IMR-90 (cell line): Measurements from ENCODE around the gene OR10D3. TPM values are rescaled to one million over a fixed set of nuclear protein-coding genes. Genes with fewer than 3 reads are reported as not detected.

Experiments
- ATAC-seq: fragments of 200-7000 bp; cut with Tn5 transposase; 2 replicates; pipeline ENCODE4 v1.9.1; 2020; ENCODE audit warnings: low read depth, mild to moderate bottlenecking, moderate library complexity
- BruUV-seq: library from RNA; stranded (reverse); fragments of 400-500 nt; replicated peaks from 2 replicates; lab custom pipeline; 2021; lab: Mats Ljungman, UMichigan
- CTCF ChIA-PET: fragments of 300-600 bp; formaldehyde crosslinking; extraction: SDS; loops from one replicate; lab custom pipeline; 2021; ENCODE audit warnings: antibody characterized with exemption; lab: Yijun Ruan, JAX
- POLR2A ChIA-PET: fragments of 300-600 bp; sonication (Branson Sonifier 250); formaldehyde crosslinking; loops from one replicate; lab custom pipeline; 2022; ENCODE audit warnings: antibody characterized with exemption; ENCODE audit not compliant: unreplicated experiment; lab: Charles Lee
- DNase-seq: peaks from one replicate; pipeline ENCODE4 v3.0.0; 2013
- H2AFZ ChIP-seq: replicated peaks from 2 replicates; pipeline ENCODE3; 2013; ENCODE audit warnings: low read length, mild to moderate bottlenecking; ENCODE audit not compliant: poor library complexity
- H2AK5ac ChIP-seq: 2 replicates; pipeline ENCODE4 v1.6.1; 2013; ENCODE audit warnings: low read depth, low read length, inconsistent platforms
- H2AK9ac ChIP-seq: replicated peaks from 2 replicates; pipeline ENCODE3; 2013; ENCODE audit warnings: mild to moderate bottlenecking, low read depth, low read length, moderate library complexity; ENCODE audit not compliant: poor library complexity
- H2BK120ac ChIP-seq: 2 replicates; pipeline ENCODE4 v1.6.1; 2013; ENCODE audit warnings: low read depth, low read length, inconsistent platforms
- H2BK15ac ChIP-seq: 3 replicates; pipeline ENCODE4 v1.6.1; 2013; ENCODE audit warnings: low read depth, low read length, inconsistent platforms
- H2BK20ac ChIP-seq: 2 replicates; pipeline ENCODE4 v1.6.1; 2013; ENCODE audit warnings: low read depth, mild to moderate bottlenecking, inconsistent platforms, low read length, moderate library complexity
- H2BK5ac ChIP-seq: 2 replicates; pipeline ENCODE4 v1.6.1; 2013; ENCODE audit warnings: mild to moderate bottlenecking, low read depth, low read length, inconsistent platforms; ENCODE audit not compliant: poor library complexity, severe bottlenecking
- H3K14ac ChIP-seq: replicated peaks from 2 replicates; pipeline ENCODE4 v1.6.1; 2013; ENCODE audit warnings: low read depth, low read length, inconsistent platforms
- H3K18ac ChIP-seq: 2 replicates; pipeline ENCODE4 v1.6.1; 2013; ENCODE audit warnings: low read depth, low read length, control low read depth
- H3K23ac ChIP-seq: 2 replicates; pipeline ENCODE4 v1.6.1; 2013; ENCODE audit warnings: low read depth, low read length, inconsistent platforms
- H3K27ac ChIP-seq: 2 replicates; pipeline ENCODE4 v1.5.1; 2013; ENCODE audit warnings: mild to moderate bottlenecking, control low read depth, low read length; ENCODE audit not compliant: insufficient read depth
- H3K27me3 ChIP-seq: 2 replicates; pipeline ENCODE4 v1.6.1; 2013; ENCODE audit warnings: low read length; ENCODE audit not compliant: control insufficient read depth, insufficient read depth
- H3K36me3 ChIP-seq: 2 replicates; pipeline ENCODE4 v1.6.1; 2013; ENCODE audit warnings: low read length, mixed read lengths; ENCODE audit not compliant: control insufficient read depth, insufficient read depth
- H3K4ac ChIP-seq: 2 replicates; pipeline ENCODE4 v1.6.1; 2013; ENCODE audit warnings: low read depth, low read length, inconsistent platforms
- H3K4me1 ChIP-seq: 2 replicates; pipeline ENCODE4 v1.6.1; 2013; ENCODE audit warnings: low read length, mixed read lengths; ENCODE audit not compliant: control insufficient read depth, insufficient read depth
- H3K4me2 ChIP-seq: 2 replicates; pipeline ENCODE4 v1.6.1; 2013; ENCODE audit warnings: low read depth, mild to moderate bottlenecking, control low read depth, low read length, moderate library complexity
- H3K4me3 ChIP-seq: 2 replicates; pipeline ENCODE4 v1.5.1; 2013; ENCODE audit warnings: low read depth, mild to moderate bottlenecking, control low read depth, low read length, moderate library complexity; ENCODE audit not compliant: insufficient read depth
- H3K56ac ChIP-seq: 2 replicates; pipeline ENCODE4 v1.6.1; 2013; ENCODE audit warnings: low read length, inconsistent platforms; ENCODE audit not compliant: insufficient read depth; ENCODE audit errors: extremely low read depth
- H3K79me1 ChIP-seq, 2 experiments: 2 replicates each; pipeline ENCODE4 v1.6.1; 2013; ENCODE audit warnings: low read length in 2 of 2, inconsistent platforms in 1 of 2, low read depth in 1 of 2
- H3K9ac ChIP-seq: 2 replicates; pipeline ENCODE4 v1.6.1; 2013; ENCODE audit warnings: low read depth, low read length, control low read depth
- H3K9me1 ChIP-seq: 2 replicates; pipeline ENCODE4 v1.6.1; 2013; ENCODE audit warnings: low read length, inconsistent platforms; ENCODE audit not compliant: insufficient read depth
- H3K9me3 ChIP-seq: 2 replicates; pipeline ENCODE4 v1.6.1; 2013; ENCODE audit warnings: low read length; ENCODE audit not compliant: control insufficient read depth, insufficient read depth
- H4K20me1 ChIP-seq: 2 replicates; pipeline ENCODE4 v1.6.1; 2013; ENCODE audit warnings: low read length, inconsistent platforms; ENCODE audit not compliant: insufficient read depth
- H4K5ac ChIP-seq: 2 replicates; pipeline ENCODE4 v1.6.1; 2013; ENCODE audit warnings: mild to moderate bottlenecking, low read depth, low read length, control low read depth
- H4K8ac ChIP-seq, 2 experiments: 2 replicates each; pipeline ENCODE4 v1.6.1; 2013; ENCODE audit warnings: low read depth in 2 of 2, low read length in 2 of 2, control low read depth in 1 of 2, inconsistent platforms in 1 of 2
- H4K91ac ChIP-seq: 2 replicates; pipeline ENCODE4 v1.6.1; 2013; ENCODE audit warnings: low read depth, low read length, inconsistent platforms; ENCODE audit not compliant: insufficient read depth
- CTCF ChIP-seq: conservative IDR thresholded peaks from 2 replicates; pipeline ENCODE4 v1.5.1; 2012; ENCODE audit warnings: mild to moderate bottlenecking, low read depth, low read length, improper control_type of control experiment
- NFE2L2 ChIP-seq: fragments of 150-350 bp; IDR thresholded peaks from 2 replicates; pipeline ENCODE4 v1.6.1; 2016; ENCODE audit warnings: low read depth, mild to moderate bottlenecking, low read length
- WGBS, 2 experiments: methylation state at CpG; one replicate each; pipeline versions ENCODE4 v1.1.5 to v1.1.7; 2013; ENCODE audit warnings: missing lambda C conversion rate in 2 of 2; ENCODE audit not compliant: insufficient read length in 1 of 2; ENCODE audit errors: extremely low coverage in 2 of 2; 5-methylcytosine and 5-hydroxymethylcytosine counted together
- dilution Hi-C: fragments of 300-500 bp; cut with HindIII; formaldehyde crosslinking; loops from one replicate; pipeline ENCODE4 v1.14.3; 2018; ENCODE audit warnings: low sequenced_read_pairs; ENCODE audit not compliant: unreplicated experiment
- in situ Hi-C: fragments of 300-500 bp; cut with MboI; formaldehyde crosslinking; loops from 3 replicates; pipeline ENCODE4 v1.14.3; 2019; ENCODE audit warnings: low sequenced_read_pairs, inconsistent platforms, mixed read lengths
- intact Hi-C: fragments of 100-400 bp; cut with micrococcal nuclease; formaldehyde crosslinking; loops from 2 replicates; pipeline ENCODE4 v1.10.0; 2022
- polyA plus RNA-seq, 3 experiments: library from polyadenylated mRNA; depleted of rRNA; stranded (reverse); fragments of >200 nt; gene quantifications; 2 replicates each; pipeline ENCODE4 v1.2.3, GENCODE V29; 2012; ENCODE audit warnings: low replicate concordance in 1 of 3
- total RNA-seq: library from RNA; depleted of rRNA; stranded (reverse); fragments of >200 nt; gene quantifications from 2 replicates; pipeline ENCODE4 v1.2.3, GENCODE V29; 2012

The OR10D3 gene
- total and polyA plus RNA-seq, 2 of the 4 experiments (the other 2 are of a cell fraction) = not detected

GRCh38 chr11:124174001-124174583 lies 9.1 kb upstream of the OR10D3 start:
- H3K79me1 ChIP-seq = no peaks in the 10 kb centered on the region
- H2BK15ac ChIP-seq = no peak overlapping the region
- H3K4me3 ChIP-seq = no peak overlapping the region
- peaks cover 1% of the 10 kb centered on the region; the same call in 1 of the 2 replicates for H3K27me3 ChIP-seq
- H2BK5ac ChIP-seq = no peak overlapping the region
- DNase-seq = peak; percentile 64
- no peak overlapping the region for H2BK20ac ChIP-seq
- no peak for TF ChIP-seq CTCF
- TF ChIP-seq NFE2L2 = peak; percentile 48; the same call in 1 of the 2 replicates
- no peak overlapping the region for H3K23ac ChIP-seq
- dilution Hi-C loops (no loop called here), intact Hi-C loops (no loop called here), in situ Hi-C loops (no loop called here)
- ATAC-seq = peak; percentile 82
- H2AFZ ChIP-seq = no peak overlapping the region
- H2BK120ac ChIP-seq = no peak overlapping the region
- no TSS peak for BruUV-seq
- H3K18ac ChIP-seq = no peak overlapping the region
- H3K14ac ChIP-seq = no peak overlapping the region
- H3K27ac ChIP-seq = no peak overlapping the region
- no peaks in the 10 kb centered on the region for H3K9me1 ChIP-seq
- H3K56ac ChIP-seq = no peak overlapping the region
- H4K91ac ChIP-seq = no peak overlapping the region
- no peak overlapping the region for H3K4me2 ChIP-seq
- H4K5ac ChIP-seq = no peak overlapping the region
- H2AK9ac ChIP-seq = no peak overlapping the region
- H4K8ac ChIP-seq = no peak overlapping the region
- POLR2A ChIA-PET = no interaction called here
- no peaks in the 10 kb centered on the region for H4K20me1 ChIP-seq
- H3K4me1 ChIP-seq = no peaks in the 10 kb centered on the region
- H3K4ac ChIP-seq = no peak overlapping the region
- no peak overlapping the region for H3K9ac ChIP-seq
- no peaks in the 10 kb centered on the region for H3K36me3 ChIP-seq
- H2AK5ac ChIP-seq = no peak overlapping the region
- CTCF ChIA-PET = interaction anchor here (0.9 to 1.0 kb wide), 2 partner anchors 21 to 59 kb away, joined by 3 to 5 read pairs; partner anchors contain the start of gene VWA5A
- no peaks in the 10 kb centered on the region for H3K9me3 ChIP-seq
- whole genome bisulfite sequencing, 2 experiments = no CpG with 5 or more reads among the region's 4 CpGs
